ENCODE data around the gene TPMT.

- no peak for TF ChIP-seq POLR2A (IDR thresholded peaks at IDR 0.05)
- TF ChIP-seq, protein P1, sequence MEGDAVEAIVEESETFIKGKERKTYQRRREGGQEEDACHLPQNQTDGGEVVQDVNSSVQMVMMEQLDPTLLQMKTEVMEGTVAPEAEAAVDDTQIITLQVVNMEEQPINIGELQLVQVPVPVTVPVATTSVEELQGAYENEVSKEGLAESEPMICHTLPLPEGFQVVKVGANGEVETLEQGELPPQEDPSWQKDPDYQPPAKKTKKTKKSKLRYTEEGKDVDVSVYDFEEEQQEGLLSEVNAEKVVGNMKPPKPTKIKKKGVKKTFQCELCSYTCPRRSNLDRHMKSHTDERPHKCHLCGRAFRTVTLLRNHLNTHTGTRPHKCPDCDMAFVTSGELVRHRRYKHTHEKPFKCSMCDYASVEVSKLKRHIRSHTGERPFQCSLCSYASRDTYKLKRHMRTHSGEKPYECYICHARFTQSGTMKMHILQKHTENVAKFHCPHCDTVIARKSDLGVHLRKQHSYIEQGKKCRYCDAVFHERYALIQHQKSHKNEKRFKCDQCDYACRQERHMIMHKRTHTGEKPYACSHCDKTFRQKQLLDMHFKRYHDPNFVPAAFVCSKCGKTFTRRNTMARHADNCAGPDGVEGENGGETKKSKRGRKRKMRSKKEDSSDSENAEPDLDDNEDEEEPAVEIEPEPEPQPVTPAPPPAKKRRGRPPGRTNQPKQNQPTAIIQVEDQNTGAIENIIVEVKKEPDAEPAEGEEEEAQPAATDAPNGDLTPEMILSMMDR (IDR thresholded peaks at IDR 0.05): no peak
These were observed 6.4 kb downstream of the TPMT start for GRCh38 chr6:18148304-18149025.

Data from esophagus squamous epithelium (tissue), 4 donors.